Heart left ventricle (tissue), 16 donors: Measurements from ENCODE around the gene AHDC1. TPM values are rescaled to one million over a fixed set of nuclear protein-coding genes. Genes with fewer than 3 reads are reported as not detected.
"Not testable (repeated sequence)": the region's sequence is repeated elsewhere in the genome, so short reads cannot be mapped to it uniquely, and the experiment has no call there.

Source experiments
- ATAC-seq, 4 donors: fragments of 200-7000 bp; cut with Tn5 transposase; one replicate each; pipeline ENCODE4 v1.9.1; 2020 to 2022; ENCODE audit warnings: moderate library complexity in 4 of 4, mild to moderate bottlenecking in 3 of 4, moderate number of reproducible peaks in 1 of 4
- DNase-seq, 5 donors: peaks; one replicate each; pipeline ENCODE4 v3.0.0-alpha.2; 2020
- H3K27ac ChIP-seq, 12 donors: fragments of 200-600 bp; sonication (generic) in 4 of 12; one replicate each; pipeline versions ENCODE4 v1.5.0 to v1.8.0; 2016 to 2022; ENCODE audit warnings: mild to moderate bottlenecking in 2 of 12
- H3K27me3 ChIP-seq, 9 donors: fragments of 200-600 bp; sonication (generic) in 2 of 9; one replicate each; pipeline versions ENCODE4 v1.5.1 to v1.8.0; 2016 to 2022; ENCODE audit warnings: mild to moderate bottlenecking in 3 of 9
- H3K36me3 ChIP-seq, 9 donors: fragments of 200-600 bp; sonication (generic) in 2 of 9; one replicate each; pipeline versions ENCODE4 v1.5.0 to v1.8.0; 2018 to 2022; ENCODE audit warnings: mild to moderate bottlenecking in 2 of 9
- H3K4me1 ChIP-seq, 12 donors: fragments of 200-600 bp; sonication (generic) in 4 of 12; one replicate each; pipeline versions ENCODE4 v1.5.0 to v1.8.0; 2016 to 2022; ENCODE audit warnings: mild to moderate bottlenecking in 3 of 12
- H3K4me3 ChIP-seq, 12 donors: fragments of 200-600 bp; sonication (generic) in 4 of 12; one replicate each; pipeline versions ENCODE4 v1.5.0 to v1.8.0; 2017 to 2022; ENCODE audit warnings: mild to moderate bottlenecking in 9 of 12, moderate library complexity in 4 of 12
- H3K9me3 ChIP-seq, 12 donors: fragments of 200-600 bp; sonication (generic) in 4 of 12; one replicate each; pipeline versions ENCODE4 v1.5.0 to v1.8.0; 2016 to 2022; ENCODE audit warnings: mild to moderate bottlenecking in 1 of 12
- CTCF ChIP-seq, 12 donors: fragments of 200-600 bp; sonication (generic) in 4 of 12; IDR thresholded peaks; one replicate each; pipeline versions ENCODE4 v1.5.0 to v1.8.0; 2018 to 2022; ENCODE audit warnings: antibody characterized with exemption in 12 of 12, mild to moderate bottlenecking in 5 of 12
- POLR2A ChIP-seq, 2 donors: fragments of 450-650 bp; IDR thresholded peaks; one replicate each; pipeline ENCODE4 v1.6.1; 2017; ENCODE audit warnings: antibody characterized with exemption in 2 of 2, mild to moderate bottlenecking in 2 of 2, moderate library complexity in 2 of 2
- WGBS, 4 donors: extraction: QIAGEN DNeasy Blood & Tissue Kit in 2 of 4; methylation state at CpG; one replicate each; pipeline versions ENCODE4 v1.1.5 to v1.1.7; 2013 to 2018; 5-methylcytosine and 5-hydroxymethylcytosine counted together
- intact Hi-C, 10 donors: fragments of 100-400 bp; cut with DNase I; formaldehyde crosslinking; loops; one replicate each; pipeline versions ENCODE4 v1.11.1 to v1.14.2; 2022
- polyA plus RNA-seq, 2 donors: library from polyadenylated mRNA; stranded (reverse); fragments of 200-250 nt; gene quantifications; one replicate each; pipeline ENCODE4 v1.2.3, GENCODE V29; 2013
- total RNA-seq, 9 donors: library from RNA; depleted of rRNA in 2 of 9; stranded (reverse); fragments of >200 nt in 2 of 9; fragmentation: NEBNext Ultra II Directional in 3 of 9; extraction: Animal tissue kit (Norgen Biotek cat#: 25700) in 3 of 9; gene quantifications; one replicate each; pipeline versions ENCODE4 v1.1.0 to v1.2.4, GENCODE V29; 2016 to 2023
- donor health status: ischemic (EF 13 %, LVEDD 7.1; RV severe dilation, severe dysfunction).
- donor health status: healthy with polysubstance abuse.
- donor health status: DM: no; HTN: yes; CAD: no.
- donor health status: DM: no; HTN: no; CAD: no.
- donor health status: ischemic (EF 25% LVEDD 6.9; RV normal size, moderate dysfunction).
- donor health status: ischemic (EF 25% LVEDD 5.7; RV mildly dilated, moderate dysfunction).
- donor health status: healthy.
- donor health status: DM: yes; HTN: yes; CAD: no.
- donor health status: ischemic (EF 35%, LVEDD 5.7; RV mildly dilated, moderate dysfunction).
- donor health status: nonischemic (EF 11% LVEDD 7.7; RV severe dilation, severe dysfunction).
- donor health status: DM: yes; HTN: yes; CAD: no.
- donor health status: PGD.
- donor health status: ischemic (EF 29% LVEDD 5.4; RV normal size, mild dysfunction).
- donor health status: nonischemic (EF 23%, LVEDD 6.1; RV moderate dilation, normal function).

Gene AHDC1
- total and polyA plus RNA-seq, 11 donors: 25.8 to 50.2 (median 42.1) TPM

GRCh38 chr1:27504588-27505419 lies 99.1 kb downstream of the AHDC1 start:
- WGBS, 4 donors: 12 to 20% (median 15%) methylated on average over 13 of the region's 13 CpGs
- intact Hi-C loops: loop anchor here in 1 of 10 donors (2.0 kb wide), 1 partner anchor 52 kb away; no protein-coding TSS in a partner anchor
- no peaks in the 10 kb centered on the region for H3K27me3 ChIP-seq
- ATAC-seq (peak; percentile 89 to 96 (median 92)), DNase-seq (peak; percentile 90 to 94 (median 91))
- H3K36me3 ChIP-seq: no peaks in the 10 kb centered on the region
- peaks cover 8 to 39% (median 25%) of the 10 kb centered on the region in 12 donors for H3K4me1 ChIP-seq
- H3K27ac ChIP-seq: peak overlapping the region; percentile 88 to 99 (median 93)
- peak overlapping the region in 6 of 12 donors; percentile 5 to 46 (median 34) for H3K4me3 ChIP-seq
- TF ChIP-seq POLR2A (IDR thresholded peaks at IDR 0.05) (no peak), CTCF (IDR thresholded peaks at IDR 0.05) (peak in 1 of 12 donors; percentile 5)
- H3K9me3 ChIP-seq: no peaks in the 10 kb centered on the region

GRCh38 chr1:27503844-27504587 lies 99.9 kb downstream of the AHDC1 start:
- H3K9me3 ChIP-seq: no peaks in the 10 kb centered on the region
- peak in 1 of 5 donors; percentile 56 for DNase-seq
- intact Hi-C loops: loop anchor here in 1 of 10 donors (2.0 kb wide), 1 partner anchor 53 kb away; no protein-coding TSS in a partner anchor
- no peaks in the 10 kb centered on the region for H3K27me3 ChIP-seq
- no peak for TF ChIP-seq CTCF (IDR thresholded peaks at IDR 0.05)
- TF ChIP-seq POLR2A (IDR thresholded peaks at IDR 0.05): no peak
- peak overlapping the region in 9 of 12 donors; percentile 2 to 46 (median 34) for H3K4me3 ChIP-seq
- H3K36me3 ChIP-seq: no peaks in the 10 kb centered on the region
- H3K27ac ChIP-seq: peak overlapping the region; percentile 88 to 99 (median 93)
- peak in 3 of 4 donors; percentile 3 to 15 (median 3) for ATAC-seq
- peaks cover 8 to 38% (median 25%) of the 10 kb centered on the region in 12 donors for H3K4me1 ChIP-seq
- 18 to 23% (median 20%) methylated on average over 11 to 12 of the region's 12 CpGs for WGBS, 4 donors

GRCh38 chr1:27503033-27503432 lies 100.9 kb downstream of the AHDC1 start:
- no peaks in the 10 kb centered on the region for H3K36me3 ChIP-seq
- H3K4me1 ChIP-seq: peaks cover 8 to 38% (median 25%) of the 10 kb centered on the region in 12 donors
- ATAC-seq (no peak), DNase-seq (peak in 1 of 5 donors; percentile 9)
- TF ChIP-seq POLR2A (IDR thresholded peaks at IDR 0.05): no peak
- intact Hi-C loops: no loop called here
- no peaks in the 10 kb centered on the region for H3K27me3 ChIP-seq
- H3K9me3 ChIP-seq: no peaks in the 10 kb centered on the region
- no peak overlapping the region for H3K4me3 ChIP-seq
- peak overlapping the region in 10 of 12 donors; percentile 88 to 99 (median 93) for H3K27ac ChIP-seq
- 98 to 100% (median 100%) methylated on average over 2 of the region's 2 CpGs for WGBS, 4 donors

GRCh38 chr1:27501159-27501558 lies 102.8 kb downstream of the AHDC1 start:
- ATAC-seq: not testable (repeated sequence)

More at GRCh38 chr1:27501159-27501558, 102.8 kb downstream of the AHDC1 start:
- DNase-seq, H3K27me3 ChIP-seq, H3K9me3 ChIP-seq, intact Hi-C loops, H3K36me3 ChIP-seq, H3K27ac ChIP-seq, H3K4me3 ChIP-seq: not testable (repeated sequence)
- peaks cover 8 to 42% (median 31%) of the 10 kb centered on the region in 12 donors for H3K4me1 ChIP-seq
- WGBS, 4 donors: 96 to 100% (median 99%) methylated on average over 2 of the region's 2 CpGs
